ENCODE results near the gene KCNT2. TPM values are rescaled to one million over a fixed set of nuclear protein-coding genes. Genes with fewer than 3 reads are reported as not detected.

Gene KCNT2
- total and polyA plus RNA-seq, 9 of the 15 experiments (the other 6 are each of a cell fraction or from before 2014, with no cell fraction given): 0.13 to 0.73 (median 0.28) TPM

GRCh38 chr1:196609370-196609737 is 1.1 kb upstream of the KCNT2 start:
- Histone ChIP-seq H3K4me3 (no peak overlapping the region), H2AFZ (ENCODE audit: low read depth, low read length) (peak overlapping the region; percentile 52), H3K9ac (ENCODE audit: insufficient read depth in 1 of 2, low read depth in 2 of 2, low read length in 2 of 2) (no peak overlapping the region), H3K9me3 (replicated peaks; ENCODE audit: control insufficient read depth, insufficient read depth, low read depth, low read length) (0 out of 2 replicates have a peak, but pooled peaks cover 1% of the 10 kb centered on the region), H3K36me3 (ENCODE audit: control insufficient read depth, insufficient read depth, low read length) (no peaks in the 10 kb centered on the region), H4K20me1 (replicated peaks; ENCODE audit: control insufficient read depth, insufficient read depth, low read length) (no peaks in the 10 kb centered on the region), H3K9me1 (ENCODE audit: control insufficient read depth, insufficient read depth, low read length) (no peaks in the 10 kb centered on the region), H3K4me2 (ENCODE audit: insufficient read depth, low read length) (peak overlapping the region; percentile 1; the same call in 1 of the 2 replicates), H3K27ac (ENCODE audit: extremely low read depth, low read depth, low read length) (no peak overlapping the region), H3K27me3 (ENCODE audit: control insufficient read depth in 2 of 2, insufficient read depth in 2 of 2, low read length in 2 of 2) (no peaks in the 10 kb centered on the region), H3K4me1 (replicated peaks in 1 of 2; ENCODE audit: control insufficient read depth in 2 of 2, insufficient read depth in 2 of 2, low read length in 2 of 2) (peaks cover 0 to 3% of the 10 kb centered on the region in 2 experiments; a peak in 1 of 5 replicates), H3K79me2 (ENCODE audit: control insufficient read depth, insufficient read depth, low read length) (no peaks in the 10 kb centered on the region)
- POLR2A ChIA-PET: no interaction called here
- in situ Hi-C loops (cut with MboI) (no loop called here), intact Hi-C loops (cut with micrococcal nuclease) (no loop called here)
- 21% methylated on average over 10 of the region's 10 CpGs for WGBS (ENCODE audit: insufficient coverage, low coverage, missing lambda C conversion rate)
- DNase-seq (ENCODE audit: extremely low read depth in 1 of 4, low spot score in 3 of 4) (no peak), FAIRE-seq (no peak), ATAC-seq (peak; percentile 40)
- BruUV-seq (replicated peaks): no TSS peak
- CTCF ChIA-PET (ENCODE audit: low intra/inter-chr PET ratio): no interaction called here
- TF ChIP-seq, protein P1, sequence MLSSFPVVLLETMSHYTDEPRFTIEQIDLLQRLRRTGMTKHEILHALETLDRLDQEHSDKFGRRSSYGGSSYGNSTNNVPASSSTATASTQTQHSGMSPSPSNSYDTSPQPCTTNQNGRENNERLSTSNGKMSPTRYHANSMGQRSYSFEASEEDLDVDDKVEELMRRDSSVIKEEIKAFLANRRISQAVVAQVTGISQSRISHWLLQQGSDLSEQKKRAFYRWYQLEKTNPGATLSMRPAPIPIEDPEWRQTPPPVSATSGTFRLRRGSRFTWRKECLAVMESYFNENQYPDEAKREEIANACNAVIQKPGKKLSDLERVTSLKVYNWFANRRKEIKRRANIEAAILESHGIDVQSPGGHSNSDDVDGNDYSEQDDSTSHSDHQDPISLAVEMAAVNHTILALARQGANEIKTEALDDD (IDR thresholded peaks at IDR 0.05): no peak
- TF ChIP-seq HOMEZ (CRISPR knock-in tag; IDR thresholded peaks at IDR 0.05) (no peak), TRIM28 (IDR thresholded peaks at IDR 0.05) (no peak), PHTF2 (CRISPR knock-in tag; IDR thresholded peaks at IDR 0.05) (no peak), C11orf30 (IDR thresholded peaks at IDR 0.05; ENCODE audit: low read depth) (no peak), ARNT (IDR thresholded peaks at IDR 0.05) (no peak), ZNF140 (CRISPR knock-in tag; IDR thresholded peaks at IDR 0.05) (no peak), E2F8 (IDR thresholded peaks at IDR 0.05; ENCODE audit: low read depth, partially characterized antibody) (no peak), HNRNPL (IDR thresholded peaks at IDR 0.05; ENCODE audit: low read depth, low read length) (no peak), ZNF212 (CRISPR knock-in tag; IDR thresholded peaks at IDR 0.05) (no peak), MEF2A (IDR thresholded peaks at IDR 0.05; ENCODE audit: control insufficient read depth, low read depth, low read length) (no peak), THAP12 (CRISPR knock-in tag; IDR thresholded peaks at IDR 0.05) (no peak), NFYB (IDR thresholded peaks at IDR 0.05; ENCODE audit: extremely low read depth, insufficient read length) (no peak), TEAD1 (CRISPR knock-in tag; IDR thresholded peaks at IDR 0.05) (no peak), ZNF253 (CRISPR knock-in tag; conservative IDR thresholded peaks at IDR 0.05) (no peak)
- TF ChIP-seq, protein P2, sequence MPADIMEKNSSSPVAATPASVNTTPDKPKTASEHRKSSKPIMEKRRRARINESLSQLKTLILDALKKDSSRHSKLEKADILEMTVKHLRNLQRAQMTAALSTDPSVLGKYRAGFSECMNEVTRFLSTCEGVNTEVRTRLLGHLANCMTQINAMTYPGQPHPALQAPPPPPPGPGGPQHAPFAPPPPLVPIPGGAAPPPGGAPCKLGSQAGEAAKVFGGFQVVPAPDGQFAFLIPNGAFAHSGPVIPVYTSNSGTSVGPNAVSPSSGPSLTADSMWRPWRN (IDR thresholded peaks at IDR 0.05; ENCODE audit: low read depth): no peak
